ENCODE results near the gene KIAA1328.

The KIAA1328 gene

DNA sequence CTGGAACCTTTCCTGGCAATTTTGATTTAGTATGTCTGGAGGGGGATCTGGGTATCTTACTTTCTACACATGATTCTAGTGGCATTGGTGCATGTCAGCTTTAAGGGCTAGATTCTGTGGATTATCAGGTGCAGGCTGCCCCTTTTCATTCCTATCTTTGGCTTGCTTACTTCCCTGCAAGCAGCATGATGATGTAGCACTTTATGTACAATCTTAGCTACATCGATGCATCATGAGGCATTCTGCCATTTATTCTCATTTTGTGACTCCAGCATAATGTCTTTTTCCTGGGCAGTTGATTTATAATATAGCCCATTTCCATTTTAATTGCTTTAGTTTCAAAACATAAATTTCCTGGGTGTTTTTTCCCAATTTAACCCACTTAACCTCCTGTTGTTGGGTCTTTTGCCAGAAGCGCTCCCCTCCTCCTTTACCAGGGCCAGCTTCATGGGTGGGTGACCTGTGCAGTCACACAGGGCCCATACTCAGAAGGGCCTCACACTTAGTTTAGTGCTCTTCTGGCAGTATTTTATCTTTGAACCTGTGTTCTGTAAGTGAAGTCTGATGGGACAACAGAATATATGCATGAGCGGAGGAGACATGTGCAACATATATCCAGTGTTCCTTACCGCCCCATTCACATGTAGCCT is 36.2 kb upstream of the KIAA1328 start:
- Mint-ChIP-seq H3K36me3 (ENCODE audit: low read depth) (peaks cover 78% of the 10 kb centered on the region), H3K9me3 (no peaks in the 10 kb centered on the region), H3K27me3 (ENCODE audit: low read depth) (no peaks in the 10 kb centered on the region), H3K27ac (no peak overlapping the region), H3K4me1 (no peaks in the 10 kb centered on the region), H3K4me3 (no peak overlapping the region)
- TF ChIP-seq, protein P1, sequence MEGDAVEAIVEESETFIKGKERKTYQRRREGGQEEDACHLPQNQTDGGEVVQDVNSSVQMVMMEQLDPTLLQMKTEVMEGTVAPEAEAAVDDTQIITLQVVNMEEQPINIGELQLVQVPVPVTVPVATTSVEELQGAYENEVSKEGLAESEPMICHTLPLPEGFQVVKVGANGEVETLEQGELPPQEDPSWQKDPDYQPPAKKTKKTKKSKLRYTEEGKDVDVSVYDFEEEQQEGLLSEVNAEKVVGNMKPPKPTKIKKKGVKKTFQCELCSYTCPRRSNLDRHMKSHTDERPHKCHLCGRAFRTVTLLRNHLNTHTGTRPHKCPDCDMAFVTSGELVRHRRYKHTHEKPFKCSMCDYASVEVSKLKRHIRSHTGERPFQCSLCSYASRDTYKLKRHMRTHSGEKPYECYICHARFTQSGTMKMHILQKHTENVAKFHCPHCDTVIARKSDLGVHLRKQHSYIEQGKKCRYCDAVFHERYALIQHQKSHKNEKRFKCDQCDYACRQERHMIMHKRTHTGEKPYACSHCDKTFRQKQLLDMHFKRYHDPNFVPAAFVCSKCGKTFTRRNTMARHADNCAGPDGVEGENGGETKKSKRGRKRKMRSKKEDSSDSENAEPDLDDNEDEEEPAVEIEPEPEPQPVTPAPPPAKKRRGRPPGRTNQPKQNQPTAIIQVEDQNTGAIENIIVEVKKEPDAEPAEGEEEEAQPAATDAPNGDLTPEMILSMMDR (IDR thresholded peaks at IDR 0.05; ENCODE audit: unreplicated experiment in 3 of 3), result no peak

- H3K9me3 Mint-ChIP-seq, result peaks cover 3% of the 10 kb centered on the region
- peaks cover 79% of the 10 kb centered on the region for H3K36me3 Mint-ChIP-seq (ENCODE audit: low read depth)
- H3K27ac Mint-ChIP-seq, result no peak overlapping the region
- no peak overlapping the region for H3K4me3 Mint-ChIP-seq
- H3K4me1 Mint-ChIP-seq, result no peaks in the 10 kb centered on the region
- TF ChIP-seq, protein P1 (IDR thresholded peaks at IDR 0.05; ENCODE audit: unreplicated experiment in 3 of 3), result no peak
- H3K27me3 Mint-ChIP-seq (ENCODE audit: low read depth), result no peaks in the 10 kb centered on the region
Measured at GRCh38 chr18:36798738-36799473, 30.0 kb upstream of the KIAA1328 start.

GRCh38 chr18:36805105-36805504 is 23.8 kb upstream of the KIAA1328 start:
- Mint-ChIP-seq H3K4me1 (no peaks in the 10 kb centered on the region), H3K9me3 (peaks cover 3% of the 10 kb centered on the region), H3K4me3 (no peak overlapping the region), H3K27me3 (ENCODE audit: low read depth) (no peaks in the 10 kb centered on the region), H3K36me3 (ENCODE audit: low read depth) (peaks cover 72% of the 10 kb centered on the region), H3K27ac (no peak overlapping the region)
- TF ChIP-seq, protein P1 (IDR thresholded peaks at IDR 0.05; ENCODE audit: unreplicated experiment in 3 of 3), result no peak

GRCh38 chr18:36808681-36809080 is 20.2 kb upstream of the KIAA1328 start:
- no peaks in the 10 kb centered on the region for H3K27me3 Mint-ChIP-seq (ENCODE audit: low read depth)
- no peak overlapping the region for H3K27ac Mint-ChIP-seq
- H3K4me3 Mint-ChIP-seq, result no peak overlapping the region
- no peaks in the 10 kb centered on the region for H3K4me1 Mint-ChIP-seq
- TF ChIP-seq, protein P1 (IDR thresholded peaks at IDR 0.05; ENCODE audit: unreplicated experiment in 3 of 3), result no peak
- no peaks in the 10 kb centered on the region for H3K9me3 Mint-ChIP-seq
- H3K36me3 Mint-ChIP-seq (ENCODE audit: low read depth), result peaks cover 47% of the 10 kb centered on the region

- H3K4me1 Mint-ChIP-seq, result no peaks in the 10 kb centered on the region
- TF ChIP-seq, protein P1 (IDR thresholded peaks at IDR 0.05; ENCODE audit: unreplicated experiment in 3 of 3), result peak; percentile 80 to 83 (median 82)
- H3K27me3 Mint-ChIP-seq (ENCODE audit: low read depth), result no peaks in the 10 kb centered on the region
- H3K27ac Mint-ChIP-seq, result no peak overlapping the region
- H3K9me3 Mint-ChIP-seq, result no peaks in the 10 kb centered on the region
- peaks cover 47% of the 10 kb centered on the region for H3K36me3 Mint-ChIP-seq (ENCODE audit: low read depth)
- H3K4me3 Mint-ChIP-seq, result no peak overlapping the region
Measured at GRCh38 chr18:36809590-36810381, 19.1 kb upstream of the KIAA1328 start.
